Ovary (tissue), 3 donors: ENCODE data around the gene SHB.

ENCODE experiments used
- CTCF ChIP-seq, 3 donors: fragments of 450-650 bp in 2 of 3; fragments of 200-600 bp in 1 of 3; IDR thresholded peaks; one replicate each; pipeline versions ENCODE4 v1.5.1 to v1.8.0; 2016 to 2022; ENCODE audit warnings: antibody characterized with exemption in 3 of 3, mild to moderate bottlenecking in 1 of 3
- POLR2A ChIP-seq: fragments of 450-650 bp; IDR thresholded peaks from one replicate; pipeline ENCODE4 v1.6.1; 2017; ENCODE audit warnings: antibody characterized with exemption, mild to moderate bottlenecking, moderate library complexity
- donor health status: DM: no; HTN: no; CAD: no.

- TF ChIP-seq CTCF (IDR thresholded peaks at IDR 0.05) (no peak), POLR2A (no peak)
These were observed 43.9 kb downstream of the SHB start for GRCh38 chr9:38025166-38025565.
